GM12874 (cell line): Measurements from ENCODE around the gene PMEPA1.

Experiments used
- TF ChIP-seq, protein P1 (sequence below): IDR thresholded peaks from 2 replicates; pipeline ENCODE4 v1.5.1; 2011; ENCODE audit warnings: low read depth, mild to moderate bottlenecking, control low read depth, low read length, moderate library complexity; ENCODE audit not compliant: insufficient read depth

The PMEPA1 gene

DNA sequence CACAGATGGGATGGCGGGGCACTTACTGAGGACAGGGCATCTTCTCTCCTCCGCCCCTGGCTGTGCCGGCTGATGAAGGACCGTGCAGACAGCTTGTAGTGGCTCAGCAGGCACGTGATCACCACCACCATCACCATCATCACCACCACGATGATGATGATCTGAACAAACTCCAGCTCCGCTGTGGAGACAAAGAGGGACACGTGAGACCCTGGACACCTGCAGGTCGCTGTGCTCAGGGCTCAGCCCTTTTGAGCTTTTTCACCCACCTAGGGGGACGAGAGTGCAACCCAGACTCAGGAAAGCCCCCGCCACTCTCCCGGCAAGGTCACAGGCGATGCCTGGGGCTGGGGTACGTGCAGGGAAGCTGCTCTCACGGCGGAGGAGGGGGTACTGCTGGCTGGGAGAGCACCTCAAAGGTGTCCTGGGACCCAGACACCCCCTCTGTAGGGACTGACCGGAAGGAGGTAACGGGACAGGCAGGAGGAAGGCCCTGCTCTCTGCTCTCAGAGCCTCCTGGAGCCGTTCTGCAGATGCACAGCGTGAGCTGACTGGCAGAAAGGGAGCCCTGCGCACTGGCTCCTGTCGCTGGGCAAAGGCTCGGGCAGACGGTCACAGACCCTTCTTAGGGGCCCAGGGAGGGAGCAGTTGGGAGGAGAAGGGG, 50.2 kb downstream of the PMEPA1 start:
- TF ChIP-seq, protein P1, sequence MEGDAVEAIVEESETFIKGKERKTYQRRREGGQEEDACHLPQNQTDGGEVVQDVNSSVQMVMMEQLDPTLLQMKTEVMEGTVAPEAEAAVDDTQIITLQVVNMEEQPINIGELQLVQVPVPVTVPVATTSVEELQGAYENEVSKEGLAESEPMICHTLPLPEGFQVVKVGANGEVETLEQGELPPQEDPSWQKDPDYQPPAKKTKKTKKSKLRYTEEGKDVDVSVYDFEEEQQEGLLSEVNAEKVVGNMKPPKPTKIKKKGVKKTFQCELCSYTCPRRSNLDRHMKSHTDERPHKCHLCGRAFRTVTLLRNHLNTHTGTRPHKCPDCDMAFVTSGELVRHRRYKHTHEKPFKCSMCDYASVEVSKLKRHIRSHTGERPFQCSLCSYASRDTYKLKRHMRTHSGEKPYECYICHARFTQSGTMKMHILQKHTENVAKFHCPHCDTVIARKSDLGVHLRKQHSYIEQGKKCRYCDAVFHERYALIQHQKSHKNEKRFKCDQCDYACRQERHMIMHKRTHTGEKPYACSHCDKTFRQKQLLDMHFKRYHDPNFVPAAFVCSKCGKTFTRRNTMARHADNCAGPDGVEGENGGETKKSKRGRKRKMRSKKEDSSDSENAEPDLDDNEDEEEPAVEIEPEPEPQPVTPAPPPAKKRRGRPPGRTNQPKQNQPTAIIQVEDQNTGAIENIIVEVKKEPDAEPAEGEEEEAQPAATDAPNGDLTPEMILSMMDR = no peak

- TF ChIP-seq, protein P1 = no peak
Observed at GRCh38 chr20:57658833-57659516, 50.8 kb downstream of the PMEPA1 start.

DNA sequence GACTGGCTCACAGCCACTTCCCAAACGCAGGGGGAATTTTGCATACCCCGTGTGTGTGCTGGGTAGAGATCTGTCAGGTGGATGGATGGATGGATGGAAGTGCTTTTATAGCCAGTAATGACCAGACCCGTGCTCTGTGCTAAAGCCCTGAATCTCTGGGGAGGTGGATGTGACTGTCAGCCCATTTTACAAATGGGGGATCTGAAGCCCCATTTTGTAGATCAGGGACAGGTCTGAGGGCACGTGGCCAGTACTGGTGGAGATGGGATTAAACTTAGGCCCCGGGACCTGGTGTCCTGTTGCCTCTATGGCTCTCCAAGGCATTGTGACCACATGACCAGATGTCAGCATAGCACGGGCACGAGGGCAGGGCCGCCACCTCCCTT, 51.4 kb downstream of the PMEPA1 start:
- TF ChIP-seq, protein P1 = no peak

DNA sequence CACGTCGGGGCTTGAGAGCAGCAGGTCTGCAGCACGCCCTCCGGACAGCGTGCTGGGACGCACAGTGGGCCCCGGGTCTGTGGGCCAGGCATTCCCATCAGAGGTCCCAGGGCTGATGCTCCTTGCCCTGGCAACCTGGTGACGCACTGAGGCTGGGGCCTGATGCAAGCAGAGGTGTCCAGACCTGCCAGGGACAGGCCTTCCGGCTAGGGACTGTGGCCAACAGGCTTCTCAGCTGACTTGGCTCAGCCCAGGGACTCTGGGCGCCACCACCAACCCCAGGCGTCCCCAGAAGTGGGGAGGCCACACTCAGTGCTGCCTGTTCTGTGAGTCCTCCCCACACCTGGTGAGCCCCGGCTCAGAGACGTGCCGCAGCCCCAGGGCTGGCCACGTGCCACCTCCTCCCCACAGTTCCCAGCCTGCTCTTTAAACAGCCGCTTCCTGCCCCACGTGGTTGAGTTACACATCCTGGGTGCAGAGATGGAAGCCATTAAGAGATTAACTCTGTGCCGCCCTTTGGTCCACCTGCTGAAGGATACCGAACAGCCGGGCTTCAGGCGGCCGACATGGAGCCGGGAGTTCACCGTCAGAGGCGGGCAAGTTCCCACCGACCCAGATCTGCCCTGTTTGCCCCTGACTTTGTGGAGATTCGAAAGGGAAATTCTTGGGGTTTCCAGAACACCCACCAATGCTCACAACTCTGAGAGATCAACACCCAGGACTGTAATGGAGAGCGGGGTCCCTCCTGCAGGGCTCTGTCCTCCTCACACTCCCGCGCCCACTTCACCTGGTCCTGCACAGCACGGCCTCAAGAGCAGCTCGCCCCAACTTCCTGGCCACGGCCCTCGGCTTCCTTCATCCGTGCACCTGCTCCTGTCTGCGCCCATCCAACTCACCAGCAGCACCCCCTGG, 52.0 kb downstream of the PMEPA1 start:
- TF ChIP-seq, protein P1 = no peak

DNA sequence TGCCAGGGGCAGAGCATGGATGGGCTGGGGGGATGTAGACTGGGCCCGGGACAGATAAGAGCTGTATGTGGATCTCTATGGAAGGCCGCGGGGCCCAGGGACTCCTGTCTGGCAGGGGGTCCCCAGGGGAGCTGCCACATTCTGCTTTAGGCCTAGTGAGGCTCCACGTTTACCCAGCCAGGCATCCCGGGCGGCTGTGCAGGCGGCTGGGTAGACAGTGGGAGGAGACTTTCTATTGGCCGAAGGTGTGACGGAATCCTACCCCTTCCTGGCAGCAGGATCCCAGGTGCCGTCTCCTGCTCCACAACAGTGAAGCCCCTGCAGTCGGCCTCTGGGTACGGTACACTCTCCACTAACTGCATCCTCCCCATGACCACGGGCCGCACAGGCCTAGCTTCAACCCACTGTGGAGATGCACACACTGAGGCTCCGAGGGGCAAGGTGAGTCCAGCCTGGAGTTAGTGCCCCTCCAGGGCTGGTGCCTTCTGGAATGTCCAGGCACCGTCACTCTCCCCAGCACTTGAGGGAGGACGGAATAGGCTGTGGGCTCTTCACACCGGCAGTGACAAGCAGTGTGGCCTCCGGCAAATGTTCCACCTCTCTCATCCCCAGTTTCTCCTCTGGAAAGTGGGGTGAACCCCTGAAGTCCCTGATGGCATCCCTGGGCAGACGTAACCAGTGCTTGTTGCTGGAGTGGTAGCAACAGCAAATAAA, 52.8 kb downstream of the PMEPA1 start:
- TF ChIP-seq, protein P1 = no peak

DNA sequence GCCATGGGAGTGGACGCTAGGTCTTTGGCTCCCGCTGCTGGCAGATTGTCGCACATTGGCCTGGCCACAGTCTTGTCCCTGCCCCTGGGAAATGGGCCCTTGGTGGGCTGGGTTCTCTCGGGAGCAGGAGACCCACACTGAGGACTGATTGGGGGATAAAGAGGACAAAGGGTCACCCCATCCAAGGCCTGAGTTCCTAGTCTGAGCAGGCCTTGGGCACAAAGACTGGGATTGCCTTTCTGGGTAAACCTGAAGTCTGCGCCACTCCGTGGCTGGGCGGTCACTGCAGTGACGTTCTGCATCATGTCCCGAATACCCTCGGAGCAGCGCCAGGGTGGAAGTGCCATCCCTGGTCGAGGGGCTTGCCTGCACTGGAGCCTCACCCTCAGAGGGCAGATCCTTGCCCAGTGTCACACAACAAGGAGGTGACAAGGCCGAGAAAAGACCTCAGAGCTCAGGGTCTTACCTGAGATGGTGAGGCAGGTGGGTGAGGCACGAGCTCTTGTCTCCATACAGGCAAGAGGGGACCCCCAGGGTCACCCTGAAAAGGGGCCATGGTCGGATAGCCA, 53.5 kb downstream of the PMEPA1 start:
- TF ChIP-seq, protein P1 = no peak
